ENCODE results near the gene TRIM41. TPM values are rescaled to one million over a fixed set of nuclear protein-coding genes. Genes with fewer than 3 reads are reported as not detected.

Gene TRIM41
- polyA plus RNA-seq, 1 donor (not counting 4 experiments of a cell fraction or from before 2014, with no cell fraction given), result 13.4 TPM

DNA sequence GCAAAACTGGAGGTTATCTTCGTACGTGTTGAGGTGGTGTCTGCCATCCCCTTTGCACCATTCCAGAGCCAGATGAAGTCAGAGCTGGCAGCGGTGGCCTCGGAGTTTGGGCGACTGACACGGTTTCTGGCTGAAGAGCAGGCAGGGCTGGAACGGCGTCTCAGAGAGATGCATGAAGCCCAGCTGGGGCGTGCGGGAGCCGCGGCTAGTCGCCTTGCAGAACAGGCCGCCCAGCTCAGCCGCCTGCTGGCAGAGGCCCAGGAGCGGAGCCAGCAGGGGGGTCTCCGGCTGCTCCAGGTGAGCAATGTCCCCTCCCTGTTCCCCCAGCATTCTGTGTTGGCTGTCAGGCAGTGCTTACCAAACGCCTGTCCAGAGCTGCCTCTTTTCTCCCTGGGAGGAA, 9.5 kb downstream of the TRIM41 start:
- Histone ChIP-seq H3K27me3 (ENCODE audit: control insufficient read depth, extremely low read depth, insufficient read depth, low read length) (no peaks in the 10 kb centered on the region), H3K79me2 (ENCODE audit: control insufficient read depth, insufficient read depth, low read length) (peaks cover 3% of the 10 kb centered on the region), H3K36me3 (ENCODE audit: control insufficient read depth in 2 of 2, extremely low read depth in 1 of 2, insufficient read depth in 2 of 2, low read length in 2 of 2) (peaks cover 41 to 42% of the 10 kb centered on the region in 2 experiments), H3K4me1 (ENCODE audit: control insufficient read depth, extremely low read depth, insufficient read depth, low read length) (no peaks in the 10 kb centered on the region), H2AFZ (ENCODE audit: control insufficient read depth, low read length) (no peak overlapping the region), H4K20me1 (ENCODE audit: control insufficient read depth, extremely low read depth, insufficient read depth, low read length) (peaks cover 26% of the 10 kb centered on the region), H3K27ac (ENCODE audit: control insufficient read depth, insufficient read depth, low read length) (no peak overlapping the region), H3K4me3 (ENCODE audit: control insufficient read depth in 2 of 3, extremely low read depth in 1 of 3, insufficient read depth in 2 of 3, low read depth in 1 of 3, low read length in 3 of 3) (no peak overlapping the region), H3K9me1 (ENCODE audit: control insufficient read depth, extremely low read depth, insufficient read depth, low read length) (no peaks in the 10 kb centered on the region), H3K4me2 (ENCODE audit: control insufficient read depth, extremely low read depth, insufficient read depth, low read depth, low read length) (no peak overlapping the region), H3K9me3 (ENCODE audit: control insufficient read depth, low read depth, low read length) (no peaks in the 10 kb centered on the region), H3K9ac (ENCODE audit: control insufficient read depth, extremely low read depth, insufficient read depth, low read length) (no peak overlapping the region)
- DNase-seq (ENCODE audit: low read depth, low spot score) (no peak), FAIRE-seq (no peak)
- dilution Hi-C loops (cut with MboI; ENCODE audit: extremely low pct_ligation_motif_present, low sequenced_read_pairs), result no loop called here
- TF ChIP-seq EZH2 (IDR thresholded peaks at IDR 0.05; ENCODE audit: low read length) (no peak), CTCF (optimal IDR thresholded peaks at IDR 0.05 in 1 of 3, IDR thresholded peaks at IDR 0.05 in 1 of 3, conservative IDR thresholded peaks at IDR 0.05 in 1 of 3; ENCODE audit: extremely low read depth in 1 of 3, insufficient read depth in 2 of 3, low read length in 3 of 3) (no peak)

GRCh38 chr5:181233088-181233800, 10.2 kb downstream of the TRIM41 start:
- H3K79me2 ChIP-seq (ENCODE audit: control insufficient read depth, insufficient read depth, low read length), result peaks cover 9% of the 10 kb centered on the region
- H3K27ac ChIP-seq (ENCODE audit: control insufficient read depth, insufficient read depth, low read length), result no peak overlapping the region
- H3K9me1 ChIP-seq (ENCODE audit: control insufficient read depth, extremely low read depth, insufficient read depth, low read length), result no peaks in the 10 kb centered on the region
- DNase-seq (ENCODE audit: low read depth, low spot score), result no peak
- peaks cover 33% of the 10 kb centered on the region for H4K20me1 ChIP-seq (ENCODE audit: control insufficient read depth, extremely low read depth, insufficient read depth, low read length)
- no peak overlapping the region for H2AFZ ChIP-seq (ENCODE audit: control insufficient read depth, low read length)
- no peak overlapping the region for H3K4me3 ChIP-seq (ENCODE audit: control insufficient read depth in 2 of 3, extremely low read depth in 1 of 3, insufficient read depth in 2 of 3, low read depth in 1 of 3, low read length in 3 of 3)
- H3K9ac ChIP-seq (ENCODE audit: control insufficient read depth, extremely low read depth, insufficient read depth, low read length), result no peak overlapping the region
- no peak overlapping the region for H3K4me2 ChIP-seq (ENCODE audit: control insufficient read depth, extremely low read depth, insufficient read depth, low read depth, low read length)
- no peaks in the 10 kb centered on the region for H3K9me3 ChIP-seq (ENCODE audit: control insufficient read depth, low read depth, low read length)
- TF ChIP-seq EZH2 (IDR thresholded peaks at IDR 0.05; ENCODE audit: low read length) (no peak), CTCF (optimal IDR thresholded peaks at IDR 0.05 in 1 of 3, IDR thresholded peaks at IDR 0.05 in 1 of 3, conservative IDR thresholded peaks at IDR 0.05 in 1 of 3; ENCODE audit: extremely low read depth in 1 of 3, insufficient read depth in 2 of 3, low read length in 3 of 3) (no peak)
- peaks cover 47 to 49% of the 10 kb centered on the region in 2 experiments for H3K36me3 ChIP-seq (ENCODE audit: control insufficient read depth in 2 of 2, extremely low read depth in 1 of 2, insufficient read depth in 2 of 2, low read length in 2 of 2)
- dilution Hi-C loops (cut with MboI; ENCODE audit: extremely low pct_ligation_motif_present, low sequenced_read_pairs), result no loop called here
- no peak for FAIRE-seq
- no peaks in the 10 kb centered on the region for H3K4me1 ChIP-seq (ENCODE audit: control insufficient read depth, extremely low read depth, insufficient read depth, low read length)
- H3K27me3 ChIP-seq (ENCODE audit: control insufficient read depth, extremely low read depth, insufficient read depth, low read length), result no peaks in the 10 kb centered on the region

All from keratinocyte (primary cell).